Right forelimb (tissue), 1 donor: Measurements from ENCODE around the gene DRC1.

ENCODE experiments used
- DNase-seq: peaks from one replicate; pipeline ENCODE4 v3.0.0-alpha.2; 2018

The DRC1 gene

GRCh38 chr2:26479131-26479788 lies 77.5 kb downstream of the DRC1 start:
- no peak for DNase-seq

- no peak for DNase-seq
Measured at GRCh38 chr2:26479789-26480565, 78.3 kb downstream of the DRC1 start.

- no peak for DNase-seq
Measured at GRCh38 chr2:26480566-26481423, 79.1 kb downstream of the DRC1 start.

GRCh38 chr2:26481706-26482105 lies 80.0 kb downstream of the DRC1 start:
- DNase-seq = no peak

- no peak for DNase-seq
Measured at GRCh38 chr2:26482211-26483026, 80.7 kb downstream of the DRC1 start.

GRCh38 chr2:26483027-26483326 lies 81.3 kb downstream of the DRC1 start:
- no peak for DNase-seq

GRCh38 chr2:26483516-26483915 lies 81.8 kb downstream of the DRC1 start:
- no peak for DNase-seq

GRCh38 chr2:26483957-26484565 lies 82.3 kb downstream of the DRC1 start:
- peak; percentile 64 for DNase-seq

GRCh38 chr2:26484579-26484978 lies 82.9 kb downstream of the DRC1 start:
- no peak for DNase-seq

GRCh38 chr2:26485099-26485498 lies 83.4 kb downstream of the DRC1 start:
- DNase-seq = no peak

GRCh38 chr2:26485725-26486418 lies 84.2 kb downstream of the DRC1 start:
- DNase-seq = no peak

GRCh38 chr2:26486789-26487188 lies 85.1 kb downstream of the DRC1 start:
- no peak for DNase-seq

GRCh38 chr2:26487192-26487591 lies 85.5 kb downstream of the DRC1 start:
- no peak for DNase-seq

- DNase-seq = no peak
Measured at GRCh38 chr2:26488463-26489212, 86.9 kb downstream of the DRC1 start.

GRCh38 chr2:26489213-26489850 lies 87.6 kb downstream of the DRC1 start:
- DNase-seq = no peak

- no peak for DNase-seq
Measured at GRCh38 chr2:26491563-26492167, 89.9 kb downstream of the DRC1 start.

GRCh38 chr2:26492749-26493515 lies 91.2 kb downstream of the DRC1 start:
- DNase-seq = no peak

- no peak for DNase-seq
Measured at GRCh38 chr2:26493566-26493965, 91.8 kb downstream of the DRC1 start.

GRCh38 chr2:26494199-26494598 lies 92.5 kb downstream of the DRC1 start:
- DNase-seq = no peak
